H7 (cell line): ENCODE measurements around the gene WDR62. TPM values are rescaled to one million over a fixed set of nuclear protein-coding genes. Genes with fewer than 3 reads are reported as not detected.

ENCODE experiments used
- DNase-seq: peaks from one replicate; pipeline ENCODE4 v3.0.0; 2012
- H3K27me3 ChIP-seq: 2 replicates; pipeline ENCODE4 v1.6.0; 2011; ENCODE audit warnings: mild to moderate bottlenecking, low read length; ENCODE audit not compliant: control insufficient read depth, insufficient read depth
- H3K36me3 ChIP-seq: replicated peaks from 2 replicates; pipeline ENCODE4 v1.5.1; 2011; ENCODE audit warnings: low read length; ENCODE audit not compliant: control insufficient read depth, insufficient read depth
- H3K4me3 ChIP-seq: 2 replicates; pipeline ENCODE4 v1.5.1; 2011; ENCODE audit warnings: low read depth, mild to moderate bottlenecking, control low read depth, low read length, moderate library complexity; ENCODE audit not compliant: insufficient read depth
- total RNA-seq: library from RNA; depleted of rRNA; stranded (reverse); fragments of >200 nt; shearing (Covaris generic); gene quantifications from 2 replicates; pipeline ENCODE4 v1.2.3, GENCODE V29; 2014

Gene WDR62
- total RNA-seq, 1 experiment from 2014 or later, result 35.1 TPM

DNA sequence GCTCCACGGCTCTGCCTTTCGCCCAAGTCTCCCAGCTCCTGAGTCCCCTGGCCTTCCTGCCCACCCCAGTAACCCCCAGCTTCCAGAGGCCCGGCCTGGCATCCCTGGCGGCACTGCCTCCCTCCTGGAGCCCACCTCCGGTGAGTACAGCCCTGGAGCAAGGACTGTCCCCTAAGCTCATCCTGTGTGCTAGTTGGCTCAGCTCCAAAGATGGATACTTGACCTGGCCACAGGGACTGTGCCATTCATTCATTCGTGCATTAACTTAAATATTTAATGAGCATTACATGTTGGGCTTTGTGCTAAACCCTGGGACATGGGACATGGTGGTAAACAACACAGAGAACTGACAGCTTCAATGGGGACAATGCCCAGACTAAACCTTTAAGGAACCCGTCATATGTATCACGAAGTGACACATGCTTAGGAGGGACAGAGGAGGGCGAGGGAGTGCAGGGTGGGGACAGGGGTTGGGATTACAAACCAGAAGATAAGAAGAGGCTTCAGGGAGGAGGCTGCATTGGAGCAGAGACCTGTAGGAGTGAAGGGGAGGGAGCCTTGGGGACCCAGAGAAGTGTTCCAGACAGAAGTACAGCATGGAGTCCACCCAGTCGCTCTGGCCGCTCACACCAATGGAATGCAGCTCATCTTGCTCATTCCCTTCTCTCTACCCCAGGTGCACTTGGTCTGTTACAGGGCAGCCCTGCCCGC lies 49.3 kb downstream of the WDR62 start:
- no peak overlapping the region for H3K4me3 ChIP-seq
- H3K27me3 ChIP-seq, result no peaks in the 10 kb centered on the region
- DNase-seq, result no peak
- peaks cover 36% of the 10 kb centered on the region for H3K36me3 ChIP-seq

DNA sequence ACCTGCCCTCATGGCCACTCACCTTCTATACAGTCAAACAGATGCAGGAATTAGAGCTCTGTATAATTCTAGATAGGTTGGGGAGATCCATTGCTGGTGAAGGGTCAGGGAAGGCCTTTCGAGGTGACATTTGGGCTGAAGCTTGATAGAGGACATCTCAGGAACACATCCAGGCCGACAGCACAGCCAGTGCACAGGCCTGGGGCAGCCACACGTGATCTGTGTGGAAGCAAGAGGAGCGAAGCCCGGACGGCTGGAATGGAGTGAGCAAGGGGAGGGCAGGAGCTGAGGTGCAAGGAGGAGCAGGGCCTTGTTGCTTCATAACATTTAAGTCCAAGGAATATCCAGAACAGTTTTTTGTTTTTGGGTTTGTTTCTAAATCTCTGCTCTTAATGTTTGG lies 51.7 kb downstream of the WDR62 start:
- no peaks in the 10 kb centered on the region for H3K27me3 ChIP-seq
- no peak for DNase-seq
- H3K4me3 ChIP-seq, result no peak overlapping the region
- H3K36me3 ChIP-seq, result peaks cover 26% of the 10 kb centered on the region

DNA sequence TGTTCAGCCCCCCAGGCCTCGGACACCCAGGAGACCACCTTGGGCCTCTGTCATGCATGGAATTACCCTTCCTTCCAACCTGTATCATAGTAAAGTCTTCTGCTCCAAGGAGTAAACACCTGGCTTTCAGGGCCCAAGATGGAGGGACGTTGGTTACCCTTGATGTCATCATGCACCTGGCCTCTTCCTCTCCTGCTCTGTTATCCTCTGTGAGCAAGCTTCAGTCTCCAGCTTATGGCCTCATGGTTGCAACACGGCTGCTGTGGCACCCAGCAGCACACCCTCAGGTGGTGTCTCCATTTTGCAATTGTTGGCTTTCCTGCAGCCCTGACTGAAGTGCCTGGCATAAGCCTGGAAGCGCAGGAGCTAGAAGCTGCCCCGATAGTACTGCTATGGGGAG lies 52.3 kb downstream of the WDR62 start:
- H3K36me3 ChIP-seq, result peaks cover 25% of the 10 kb centered on the region
- no peak overlapping the region for H3K4me3 ChIP-seq
- no peaks in the 10 kb centered on the region for H3K27me3 ChIP-seq
- no peak for DNase-seq

DNA sequence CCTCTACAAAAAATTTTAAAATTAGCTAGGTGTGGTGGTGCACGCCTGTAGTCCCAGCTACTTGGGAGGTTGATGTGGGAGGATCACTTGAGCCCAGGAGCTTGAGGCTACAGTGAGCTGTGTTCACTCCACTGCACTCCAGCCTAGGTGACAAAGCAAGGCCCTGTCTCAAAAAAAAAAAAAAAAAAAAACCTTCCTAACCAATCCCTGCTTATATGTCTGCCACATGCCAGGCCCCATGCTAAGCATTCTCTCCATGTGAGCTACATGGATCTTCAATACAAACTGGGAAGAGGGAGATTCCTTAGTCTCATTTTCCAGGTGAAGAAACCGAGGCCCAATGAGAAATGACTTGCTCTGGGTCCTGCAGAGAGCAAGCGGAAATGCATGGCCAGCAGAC lies 54.0 kb downstream of the WDR62 start:
- H3K27me3 ChIP-seq, result no peaks in the 10 kb centered on the region
- H3K36me3 ChIP-seq, result peaks cover 13% of the 10 kb centered on the region
- DNase-seq, result no peak
- H3K4me3 ChIP-seq, result no peak overlapping the region

GRCh38 chr19:36110487-36111199 lies 55.9 kb downstream of the WDR62 start, which contains the start of gene OVOL3:
OVOL3 (plus strand) TSS chr19:36111143; CDS start chr19:36111203, 60 bp downstream.
- peaks cover 3% of the 10 kb centered on the region for H3K36me3 ChIP-seq
- H3K4me3 ChIP-seq, result no peak within 1 kb of the TSS
- peak; percentile 86 for DNase-seq
- no peaks in the 10 kb centered on the region for H3K27me3 ChIP-seq

DNA sequence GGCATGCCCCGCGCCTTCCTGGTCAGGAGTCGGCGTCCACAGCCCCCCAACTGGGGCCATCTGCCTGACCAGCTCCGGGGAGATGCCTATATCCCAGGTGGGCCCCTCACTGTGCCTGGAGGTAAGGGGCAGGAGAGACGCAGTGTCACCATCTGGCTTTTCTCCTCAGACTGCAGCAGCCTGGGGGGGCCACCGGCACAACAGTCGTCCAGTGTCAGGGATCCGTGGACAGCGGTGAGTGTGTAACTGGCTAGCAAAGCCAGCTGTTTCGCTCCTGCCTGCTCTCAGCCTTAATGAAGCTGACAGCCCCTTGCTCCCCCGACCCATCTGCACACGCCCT lies 56.5 kb downstream of the WDR62 start:
- H3K4me3 ChIP-seq, result no peak overlapping the region
- no peaks in the 10 kb centered on the region for H3K27me3 ChIP-seq
- DNase-seq, result no peak
- peaks cover 5% of the 10 kb centered on the region for H3K36me3 ChIP-seq

DNA sequence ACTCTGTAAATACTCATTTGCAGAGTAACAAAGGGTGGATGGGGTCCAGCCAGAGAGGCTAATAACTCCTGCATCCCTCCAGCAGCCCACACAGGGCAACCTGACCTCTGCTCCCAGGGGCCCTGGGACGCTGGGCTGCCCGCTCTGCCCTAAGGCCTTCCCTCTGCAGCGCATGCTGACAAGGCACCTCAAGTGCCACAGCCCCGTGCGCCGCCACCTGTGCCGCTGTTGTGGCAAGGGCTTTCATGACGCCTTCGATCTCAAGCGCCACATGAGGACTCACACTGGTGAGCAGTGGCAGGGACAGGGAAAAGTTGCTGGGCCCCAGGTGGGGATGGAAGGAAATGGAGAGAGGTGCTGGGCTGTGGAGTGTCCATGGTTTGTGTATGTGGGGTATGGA lies 58.0 kb downstream of the WDR62 start:
- DNase-seq, result peak; percentile 10
- no peaks in the 10 kb centered on the region for H3K27me3 ChIP-seq
- H3K4me3 ChIP-seq, result no peak overlapping the region
- peaks cover 7% of the 10 kb centered on the region for H3K36me3 ChIP-seq

DNA sequence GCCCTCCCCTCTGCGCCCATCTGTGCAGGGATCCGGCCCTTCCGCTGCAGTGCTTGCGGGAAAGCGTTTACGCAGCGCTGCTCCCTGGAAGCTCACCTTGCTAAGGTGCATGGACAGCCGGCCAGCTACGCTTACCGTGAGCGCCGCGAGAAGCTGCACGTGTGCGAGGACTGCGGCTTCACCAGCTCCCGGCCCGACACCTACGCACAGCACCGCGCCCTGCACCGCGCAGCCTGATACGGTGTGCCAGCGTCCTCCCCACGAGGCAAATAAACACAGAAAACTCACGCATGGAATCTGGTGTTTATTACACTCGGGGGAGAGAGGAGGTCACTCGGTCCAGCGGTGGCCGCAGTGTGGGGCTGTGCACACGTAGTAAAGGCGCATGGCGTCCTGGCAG lies 58.7 kb downstream of the WDR62 start:
- DNase-seq, result no peak
- H3K4me3 ChIP-seq, result peak overlapping the region; percentile 95
- H3K27me3 ChIP-seq, result no peaks in the 10 kb centered on the region
- H3K36me3 ChIP-seq, result peaks cover 8% of the 10 kb centered on the region

DNA sequence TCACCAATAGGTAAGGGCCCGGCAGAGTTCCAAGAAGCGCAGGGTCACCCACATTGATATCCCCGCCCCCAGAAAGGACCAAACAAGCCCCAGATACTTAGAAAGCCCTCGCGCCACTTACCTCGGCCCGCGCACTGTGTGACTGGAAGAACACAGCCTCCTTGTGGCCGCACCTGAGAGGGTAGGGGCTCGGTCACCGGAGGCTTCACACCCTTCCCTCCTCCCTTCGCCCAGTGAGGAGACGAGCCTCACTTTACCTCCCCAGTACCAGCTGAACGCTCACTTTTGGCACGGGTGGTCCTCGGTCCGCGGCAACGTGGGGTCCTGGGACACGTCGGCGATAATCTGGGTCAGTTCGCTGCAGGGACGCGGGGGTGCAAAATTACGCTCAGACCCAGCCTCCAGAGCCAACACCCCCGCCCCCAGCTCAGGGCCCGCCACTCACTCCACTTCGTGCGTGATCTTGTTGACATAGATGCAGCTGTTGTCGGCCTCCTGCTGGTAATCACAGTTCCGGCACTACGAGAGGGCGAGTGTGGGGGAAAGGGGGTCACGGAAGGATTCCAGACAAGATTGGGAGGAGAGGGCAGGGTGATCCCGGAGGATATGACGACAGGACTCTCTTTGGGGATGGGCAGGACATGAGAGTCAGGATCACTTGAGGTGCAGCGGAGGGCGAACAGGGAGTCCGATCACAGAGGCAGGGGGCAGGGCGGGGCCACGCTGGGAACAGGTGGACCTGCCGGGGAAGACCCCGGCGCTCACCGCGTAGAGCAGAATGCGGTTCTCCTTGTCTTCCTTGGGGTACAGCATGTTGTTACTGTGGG lies 59.4 kb downstream of the WDR62 start:
- H3K27me3 ChIP-seq, result no peaks in the 10 kb centered on the region
- peak; percentile 83 for DNase-seq
- peak overlapping the region; percentile 95 for H3K4me3 ChIP-seq
- peaks cover 8% of the 10 kb centered on the region for H3K36me3 ChIP-seq

GRCh38 chr19:36114721-36115452 lies 60.2 kb downstream of the WDR62 start, which contains the start of gene POLR2I:
POLR2I (minus strand) TSS chr19:36114875; CDS start chr19:36114856, 19 bp downstream.
- Histone ChIP-seq H3K27me3 (no peaks in the 10 kb centered on the region), H3K36me3 (peaks cover 8% of the 10 kb centered on the region), H3K4me3 (peak within 1 kb of the TSS; percentile 95)
- DNase-seq, result peak; percentile 99

- H3K4me3 ChIP-seq, result peak within 1 kb of the TSS; percentile 95
- no peaks in the 10 kb centered on the region for H3K27me3 ChIP-seq
- DNase-seq, result peak; percentile 97
- H3K36me3 ChIP-seq, result peaks cover 8% of the 10 kb centered on the region
Observed at GRCh38 chr19:36115453-36116343, 61.0 kb downstream of the WDR62 start, which contains the start of gene TBCB. TBCB (plus strand) TSS chr19:36115468; CDS start chr19:36115561, 93 bp downstream.

GRCh38 chr19:36116344-36116637 lies 61.6 kb downstream of the WDR62 start:
- Histone ChIP-seq H3K36me3 (peaks cover 8% of the 10 kb centered on the region), H3K27me3 (no peaks in the 10 kb centered on the region), H3K4me3 (peak overlapping the region; percentile 95)
- DNase-seq, result no peak

DNA sequence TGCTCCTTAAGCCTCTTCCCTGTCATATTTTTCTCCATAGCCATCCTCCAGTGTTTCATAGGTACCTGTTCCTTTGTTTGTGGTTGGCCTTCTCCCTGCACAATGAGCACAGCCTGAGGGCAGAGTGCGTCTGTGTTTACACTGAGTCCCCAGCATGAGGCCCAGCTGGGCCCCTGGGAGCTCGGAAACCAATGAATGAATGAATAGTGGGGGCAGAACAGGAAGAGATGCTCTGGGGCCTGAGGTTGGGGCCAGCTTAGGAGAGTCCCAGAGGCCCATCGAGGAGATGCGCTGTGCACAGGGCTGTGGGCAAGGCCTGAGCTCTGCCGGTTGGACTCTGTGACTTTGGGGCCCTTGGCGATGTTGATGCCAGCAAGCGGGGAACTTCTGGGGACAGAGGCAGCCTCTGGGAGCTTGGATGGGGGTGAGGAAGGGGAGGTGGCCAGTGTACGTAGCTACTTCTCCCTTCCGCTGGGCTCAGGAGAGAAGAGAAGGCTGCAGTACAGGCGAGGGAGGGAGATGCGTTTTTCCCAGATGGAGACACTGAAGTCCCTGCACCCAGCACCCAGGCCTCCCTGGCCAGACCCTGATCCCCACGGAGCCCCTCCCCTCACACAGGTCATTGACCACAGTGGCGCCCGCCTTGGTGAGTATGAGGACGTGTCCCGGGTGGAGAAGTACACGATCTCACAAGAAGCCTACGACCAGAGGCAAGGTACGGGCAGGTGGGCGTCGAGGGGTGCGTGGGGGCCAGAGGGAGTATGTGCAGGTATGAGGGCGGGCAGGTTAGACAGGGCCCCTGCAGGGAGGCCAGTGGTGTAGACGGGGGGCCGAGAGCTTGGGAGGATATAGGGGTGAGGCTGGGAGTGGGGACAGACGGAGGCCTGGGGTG lies 65.6 kb downstream of the WDR62 start:
- Histone ChIP-seq H3K27me3 (no peaks in the 10 kb centered on the region), H3K36me3 (peaks cover 16% of the 10 kb centered on the region), H3K4me3 (no peak overlapping the region)
- DNase-seq, result peak; percentile 41
